GM18499 (cell line): ENCODE measurements around the gene PIGL.
"Not testable (repeated sequence)": the region's sequence is repeated elsewhere in the genome, so short reads cannot be mapped to it uniquely, and the experiment has no call there.

Experiments used
- ATAC-seq: cut with Tn5 transposase; IDR thresholded peaks from one replicate; pipeline ENCODE4 v1.9.1; 2021; ENCODE audit warnings: moderate number of reproducible peaks; ENCODE audit not compliant: insufficient read depth, unreplicated experiment

Gene PIGL

DNA sequence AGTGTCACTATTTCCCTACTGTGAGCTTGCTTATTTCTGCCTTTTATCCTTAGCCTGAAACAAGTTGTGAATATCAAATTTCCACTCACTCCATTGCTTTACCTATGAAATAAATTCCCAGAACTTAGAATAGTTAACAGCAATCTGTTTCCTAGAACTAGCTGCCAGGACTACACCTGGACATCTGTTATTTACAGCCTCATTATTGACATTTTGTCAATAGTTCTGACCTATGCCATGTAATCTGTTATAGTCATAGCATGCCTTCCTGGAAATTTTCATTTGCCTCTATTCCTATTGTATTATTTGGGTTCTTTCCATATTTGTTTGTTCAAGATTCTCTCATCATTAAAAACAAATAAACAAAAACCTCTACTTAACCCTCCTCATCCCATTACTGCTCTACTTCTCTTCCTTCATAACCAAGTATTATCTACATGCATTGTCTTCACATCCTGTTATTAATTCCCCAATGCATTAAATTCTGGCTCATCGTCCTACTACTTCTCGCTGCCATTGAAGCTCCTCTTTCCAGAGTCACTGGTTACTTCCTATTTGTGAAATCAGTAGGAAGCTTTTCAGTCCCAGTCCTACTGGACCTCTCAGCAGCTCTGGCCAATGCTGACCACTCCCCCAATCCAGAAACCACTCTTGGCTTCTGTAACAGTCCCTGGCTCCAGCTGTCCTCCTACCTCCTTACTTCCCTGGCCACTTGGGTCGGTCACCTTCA lies 55.3 kb downstream of the PIGL start:
- no peak for ATAC-seq

DNA sequence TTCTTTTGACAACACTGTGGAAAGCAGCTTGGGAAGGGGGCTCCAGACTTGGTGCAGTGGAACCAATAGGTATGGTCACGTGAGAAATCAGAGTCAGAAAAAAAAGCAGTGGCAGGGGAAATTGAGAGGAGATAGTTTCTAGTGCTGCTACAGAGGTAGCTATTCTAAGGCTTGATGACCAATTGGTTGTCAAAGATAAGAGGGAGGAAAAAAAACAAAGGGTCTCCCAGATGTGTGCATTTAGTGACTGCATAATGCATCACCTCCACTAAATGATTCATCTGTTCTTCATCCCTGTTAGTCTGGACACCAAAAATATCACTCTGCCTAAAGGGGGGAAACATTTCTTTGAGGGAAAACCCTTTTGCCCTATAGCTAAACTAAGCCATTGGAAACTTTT lies 56.5 kb downstream of the PIGL start:
- ATAC-seq: no peak

DNA sequence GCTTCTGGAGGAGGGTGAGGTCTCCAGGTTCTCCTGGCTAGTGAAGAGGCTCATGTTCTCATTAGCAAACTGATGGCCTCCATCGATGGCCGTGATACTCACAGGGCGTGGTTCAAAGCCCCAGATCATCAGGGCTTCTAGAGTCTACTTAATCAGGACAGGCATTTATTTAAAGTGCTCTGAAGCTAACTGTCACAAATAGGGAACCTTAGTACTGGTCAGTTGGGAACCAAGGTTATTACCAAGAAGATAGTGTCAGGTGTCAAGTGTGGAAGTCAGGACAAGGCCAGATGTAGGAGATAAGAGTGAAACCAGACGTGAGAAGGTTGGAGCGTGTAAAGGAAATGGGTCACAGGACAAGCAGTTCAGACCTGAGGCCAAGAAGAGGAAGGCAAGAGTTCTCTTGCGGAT lies 56.9 kb downstream of the PIGL start:
- no peak for ATAC-seq

DNA sequence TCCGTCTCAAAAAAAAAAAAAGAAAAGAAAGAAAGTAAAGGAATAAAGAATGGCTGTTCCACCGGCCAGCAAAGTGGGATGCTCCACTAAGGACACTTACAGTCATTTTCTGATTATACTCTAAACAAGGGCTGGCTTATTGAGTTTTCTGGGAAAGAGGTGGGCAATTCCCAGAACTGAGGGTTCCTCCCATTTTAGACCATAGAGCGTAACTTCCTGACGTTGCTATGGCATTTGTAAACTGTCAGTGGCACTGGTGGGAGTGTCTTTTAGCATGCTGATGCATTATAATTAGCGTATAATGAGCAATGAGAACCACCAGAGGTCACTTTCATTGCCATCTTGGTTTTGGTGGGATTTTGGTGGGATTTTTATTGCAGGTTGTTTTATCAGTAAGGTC lies 58.0 kb downstream of the PIGL start:
- no peak for ATAC-seq

DNA sequence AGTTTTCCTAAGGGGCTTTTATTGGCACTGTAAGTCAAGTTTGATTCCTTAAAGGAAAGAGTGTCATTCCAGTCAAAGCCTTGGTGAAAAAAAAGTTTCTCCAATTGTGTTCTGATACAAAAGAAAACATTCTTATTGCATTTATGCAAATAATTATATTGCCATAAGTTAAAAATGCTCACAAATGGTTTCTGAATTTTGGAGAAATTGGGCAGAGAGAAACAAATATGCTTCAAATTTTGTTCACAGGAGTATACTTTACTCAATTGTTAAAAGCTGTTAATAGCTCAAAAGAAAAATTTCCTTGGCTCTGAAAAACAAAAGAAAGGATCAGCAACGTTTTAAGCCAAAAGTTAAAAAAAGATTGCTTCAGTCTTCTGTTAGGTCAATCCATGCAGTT lies 60.2 kb downstream of the PIGL start:
- ATAC-seq: no peak

DNA sequence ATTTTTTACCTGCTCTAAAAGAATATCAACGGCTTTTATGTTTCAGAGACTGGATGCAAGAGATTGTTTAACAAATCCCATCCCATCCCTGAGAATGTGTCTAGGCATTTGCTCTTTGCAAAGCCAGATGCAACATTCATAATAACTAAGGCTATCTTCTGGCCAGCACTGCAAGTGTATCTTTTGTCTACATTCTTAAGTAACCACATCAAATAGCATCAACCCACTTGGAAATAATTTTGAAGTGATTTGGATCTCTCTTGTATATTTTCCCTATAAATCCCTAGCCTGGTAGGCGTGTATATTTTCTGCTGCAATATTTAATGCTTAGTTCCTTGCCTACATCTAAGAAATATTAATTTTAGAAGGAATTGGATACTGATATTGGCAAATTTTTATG lies 64.3 kb downstream of the PIGL start:
- no peak for ATAC-seq

DNA sequence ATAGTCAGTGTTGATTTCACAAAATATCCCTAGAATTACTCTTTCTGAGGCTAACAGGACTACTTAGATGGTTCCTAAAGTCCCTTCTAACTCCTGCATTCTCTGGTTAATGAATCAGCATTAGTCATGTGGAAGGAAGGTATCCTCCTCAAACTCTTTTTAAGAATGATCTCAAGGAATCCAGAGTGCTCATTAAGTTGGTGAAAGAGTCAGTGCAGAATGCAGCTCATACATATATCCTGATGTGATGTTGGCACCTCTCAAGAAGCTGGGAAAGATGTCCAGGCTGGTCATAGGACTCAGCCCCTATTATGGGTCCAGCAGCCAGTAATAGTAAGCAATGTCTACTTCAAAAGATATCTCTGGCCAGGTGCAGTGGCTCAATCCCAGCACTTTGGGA lies 65.5 kb downstream of the PIGL start:
- ATAC-seq: no peak

DNA sequence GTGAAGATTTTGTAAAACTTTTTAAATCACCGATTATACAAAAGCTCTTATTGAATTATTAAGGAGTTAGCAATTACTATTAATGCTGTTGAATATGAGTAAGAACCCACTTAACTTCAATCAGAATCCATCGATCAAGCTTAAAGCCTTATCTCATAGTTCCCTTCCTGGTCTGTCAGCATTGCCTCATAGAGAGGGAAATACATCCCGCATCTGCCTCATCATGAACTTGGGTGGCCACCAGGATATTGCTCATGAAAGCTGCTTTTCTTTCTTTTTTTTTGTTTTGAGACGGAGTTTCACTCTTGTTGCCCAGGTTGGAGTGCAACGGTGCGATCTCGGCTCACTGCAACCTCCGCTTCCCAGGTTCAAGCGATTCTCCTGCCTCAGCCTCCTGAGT lies 66.7 kb downstream of the PIGL start:
- ATAC-seq: no peak

DNA sequence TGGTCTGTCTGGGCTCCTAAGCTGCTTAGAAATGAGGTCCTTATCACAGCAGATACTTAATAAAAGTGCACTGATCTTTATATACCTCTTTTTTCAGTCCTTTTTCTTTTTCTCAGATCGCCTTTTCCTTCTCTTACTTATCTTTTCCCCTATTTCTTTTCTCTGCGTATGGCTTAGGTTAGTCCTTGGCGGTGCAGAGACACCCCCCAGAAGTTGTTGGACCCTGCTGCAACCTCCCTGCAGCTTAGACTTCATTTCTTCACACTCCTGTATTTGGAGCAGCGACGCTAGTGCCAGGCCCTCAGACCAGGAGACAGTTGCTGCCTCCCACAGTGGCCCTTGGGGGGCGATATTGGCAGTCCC lies 68.6 kb downstream of the PIGL start:
- ATAC-seq: no peak

DNA sequence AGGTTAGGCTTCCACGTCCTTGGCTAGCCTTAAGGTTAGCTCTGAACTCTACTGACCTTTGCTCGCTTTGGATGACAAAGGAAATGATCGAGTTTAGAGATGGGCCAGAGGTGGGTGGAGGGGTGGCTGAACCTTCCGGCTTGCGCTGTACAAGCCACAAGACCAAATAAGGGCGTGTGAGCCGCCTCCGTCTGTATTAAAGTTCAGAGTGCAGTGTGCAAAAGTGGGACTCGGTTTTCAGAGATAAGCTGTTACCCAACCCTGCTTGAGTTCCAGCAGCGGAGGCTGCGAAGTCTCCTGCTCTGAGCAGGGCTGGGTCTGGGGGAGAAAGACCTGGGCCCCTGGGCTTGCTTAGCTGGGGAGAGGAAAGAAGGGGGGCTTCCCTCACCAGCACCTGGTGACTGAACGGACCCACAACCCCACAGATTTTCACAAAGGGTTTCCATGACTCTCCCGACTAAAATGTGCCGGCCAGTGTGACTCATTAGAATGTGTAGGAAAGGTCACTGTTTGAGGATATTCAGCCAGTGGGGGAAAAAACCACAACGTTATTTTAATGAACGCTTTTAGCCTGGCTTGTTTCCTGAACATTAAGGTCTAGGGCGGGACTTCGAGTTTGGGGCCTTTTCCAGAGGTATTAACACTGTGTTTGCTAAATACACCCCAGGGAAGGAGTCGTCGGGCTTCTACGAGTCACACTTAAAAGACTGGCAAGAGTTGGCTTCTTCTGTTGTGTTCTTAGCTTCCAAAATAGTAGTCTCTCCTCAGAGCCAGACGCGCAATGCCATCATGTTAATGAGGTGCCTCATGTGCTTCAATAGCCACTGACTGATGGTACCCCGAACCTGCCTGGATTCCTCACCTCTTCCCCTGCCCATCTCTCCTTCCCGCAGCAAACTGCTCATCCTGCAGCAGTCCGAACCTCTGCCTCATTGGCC lies 69.3 kb downstream of the PIGL start:
- no peak for ATAC-seq

DNA sequence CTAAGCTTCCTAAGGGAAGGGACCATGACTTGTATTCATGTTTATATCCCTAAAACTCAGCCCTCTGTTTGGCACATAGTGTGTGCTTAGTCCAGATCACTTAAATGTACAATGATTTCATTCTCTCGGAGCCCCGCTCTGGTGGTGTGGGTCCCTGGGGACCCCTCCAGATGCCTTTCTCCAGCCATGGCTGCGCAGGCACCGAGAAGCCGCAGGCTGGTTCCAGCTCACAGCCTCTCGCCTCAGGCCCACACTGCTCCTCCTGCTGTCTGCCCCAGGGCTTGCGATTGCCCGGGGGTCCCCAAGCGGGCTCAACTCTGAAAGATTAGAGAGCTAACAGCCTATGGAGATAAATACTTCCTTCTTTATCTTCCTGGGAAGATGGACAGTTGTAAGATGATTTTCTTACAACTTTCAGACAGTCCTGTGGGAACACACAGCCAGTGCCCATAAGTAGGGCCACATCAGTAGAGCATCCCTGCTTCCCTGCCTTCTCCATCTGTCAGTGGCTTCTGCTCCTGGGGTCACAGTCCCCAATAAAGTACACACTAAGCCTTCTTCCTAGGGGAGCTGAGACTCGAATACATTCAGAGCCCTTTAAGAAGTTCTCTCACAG lies 70.0 kb downstream of the PIGL start:
- no peak for ATAC-seq

DNA sequence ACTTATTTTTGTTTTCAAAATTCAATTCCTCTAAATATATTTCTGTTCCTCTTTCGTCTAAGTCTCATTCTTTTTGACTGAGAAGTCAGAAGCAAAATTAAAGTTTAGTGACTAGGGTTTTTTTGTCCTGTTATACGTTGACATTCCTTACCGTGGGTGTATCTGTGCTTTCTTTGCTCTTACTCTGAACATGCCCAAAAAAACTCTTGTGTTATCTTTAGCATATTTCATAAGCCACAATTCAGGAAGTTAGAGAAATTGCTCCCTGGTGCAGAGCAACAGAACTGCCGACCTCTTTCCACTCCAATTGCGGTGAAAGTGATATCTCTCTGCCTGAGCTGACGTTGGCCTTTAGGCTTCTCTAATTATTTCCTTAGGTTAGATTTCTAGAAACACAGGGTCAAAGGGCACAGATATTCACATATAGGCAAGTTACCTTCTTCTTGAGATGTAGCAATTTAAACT lies 70.6 kb downstream of the PIGL start:
- ATAC-seq: no peak

DNA sequence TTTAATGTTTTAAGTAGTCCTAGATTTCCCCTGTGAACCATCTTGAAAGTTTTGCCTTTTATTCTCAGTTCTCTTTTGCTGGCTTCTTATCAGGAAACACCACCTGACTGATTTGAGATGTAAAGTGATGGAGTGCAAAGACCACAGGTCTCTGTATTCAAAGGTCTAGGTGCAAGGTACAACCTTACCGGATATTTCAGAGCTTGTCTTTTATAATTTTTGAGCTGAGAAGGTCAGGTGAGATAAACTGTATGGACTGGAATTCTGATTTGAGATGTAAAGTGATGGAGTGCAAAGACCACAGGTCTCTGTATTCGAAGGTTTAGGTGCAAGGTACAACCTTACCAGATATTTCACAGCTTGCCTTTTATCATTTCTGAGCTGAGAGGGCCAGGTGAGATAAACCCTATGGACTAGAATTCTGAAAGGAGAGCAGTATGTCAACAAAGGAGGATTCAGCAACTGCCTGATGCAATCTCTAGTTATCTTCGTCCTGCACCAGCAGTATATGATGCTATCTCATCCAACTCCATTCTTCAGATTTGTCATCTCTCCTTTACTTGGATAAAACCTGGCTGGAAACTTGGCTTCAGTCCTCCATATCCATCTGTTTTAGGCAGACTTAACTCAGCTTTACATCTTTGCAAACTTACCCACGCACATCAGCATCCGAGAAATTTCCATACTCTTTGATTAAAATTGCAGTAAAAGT lies 72.0 kb downstream of the PIGL start:
- no peak for ATAC-seq

DNA sequence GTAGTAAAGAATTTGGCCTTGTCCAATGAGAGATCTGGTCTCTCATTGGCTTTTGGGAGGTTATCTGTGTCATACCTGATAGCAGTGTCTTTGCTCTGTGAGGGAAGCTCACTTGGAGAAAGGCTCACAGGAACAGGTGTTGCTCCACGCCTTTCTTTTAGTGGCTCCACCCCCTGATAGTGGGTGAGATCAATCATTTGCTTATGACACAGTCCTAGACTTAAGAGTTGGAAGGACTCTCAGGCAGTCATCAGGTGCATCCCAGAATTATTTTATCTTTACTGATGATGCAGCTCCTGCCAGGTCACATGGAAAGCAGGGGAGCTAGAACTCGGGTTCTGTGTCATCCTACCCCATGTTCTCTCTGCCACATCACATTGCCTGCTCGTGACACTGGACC lies 76.9 kb downstream of the PIGL start:
- ATAC-seq: no peak

DNA sequence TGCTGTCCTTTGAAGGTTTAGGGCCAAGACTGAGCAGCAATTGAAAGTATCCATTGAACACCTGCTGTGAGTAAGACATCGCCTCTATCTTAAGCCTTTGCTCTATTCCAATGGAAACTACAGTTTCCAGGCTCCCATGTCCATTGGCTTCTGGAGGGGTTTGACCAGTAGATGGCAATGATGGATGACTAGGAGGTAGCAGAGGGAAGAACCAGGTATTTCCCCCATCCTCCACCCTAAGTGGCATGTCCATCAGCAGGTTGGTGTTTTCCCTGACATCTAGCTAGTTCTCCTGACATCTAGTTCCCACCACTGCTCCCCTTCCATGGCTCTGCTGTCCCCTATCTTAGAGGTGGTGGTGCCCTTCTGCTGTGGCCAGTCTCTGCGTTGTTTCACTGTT lies 77.5 kb downstream of the PIGL start:
- no peak for ATAC-seq

DNA sequence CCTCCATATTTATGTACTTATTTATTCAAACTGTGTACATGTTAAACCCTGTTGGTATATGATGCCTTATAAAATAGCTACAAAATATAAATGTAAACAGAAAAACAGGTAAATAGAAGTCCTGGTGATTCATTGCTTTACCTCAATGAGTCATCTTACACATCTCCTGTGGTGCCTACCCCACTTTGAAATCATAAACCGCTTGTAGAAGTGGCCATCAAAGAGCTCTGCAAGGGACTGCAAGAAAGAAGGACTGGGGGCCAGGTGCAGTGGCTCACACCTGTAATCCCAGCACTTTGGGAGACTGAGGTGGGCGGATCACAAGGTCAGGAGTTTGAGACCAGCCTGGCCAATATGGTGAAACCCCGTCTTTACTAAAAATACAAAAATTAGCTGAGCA lies 79.1 kb downstream of the PIGL start:
- ATAC-seq: not testable (repeated sequence)

DNA sequence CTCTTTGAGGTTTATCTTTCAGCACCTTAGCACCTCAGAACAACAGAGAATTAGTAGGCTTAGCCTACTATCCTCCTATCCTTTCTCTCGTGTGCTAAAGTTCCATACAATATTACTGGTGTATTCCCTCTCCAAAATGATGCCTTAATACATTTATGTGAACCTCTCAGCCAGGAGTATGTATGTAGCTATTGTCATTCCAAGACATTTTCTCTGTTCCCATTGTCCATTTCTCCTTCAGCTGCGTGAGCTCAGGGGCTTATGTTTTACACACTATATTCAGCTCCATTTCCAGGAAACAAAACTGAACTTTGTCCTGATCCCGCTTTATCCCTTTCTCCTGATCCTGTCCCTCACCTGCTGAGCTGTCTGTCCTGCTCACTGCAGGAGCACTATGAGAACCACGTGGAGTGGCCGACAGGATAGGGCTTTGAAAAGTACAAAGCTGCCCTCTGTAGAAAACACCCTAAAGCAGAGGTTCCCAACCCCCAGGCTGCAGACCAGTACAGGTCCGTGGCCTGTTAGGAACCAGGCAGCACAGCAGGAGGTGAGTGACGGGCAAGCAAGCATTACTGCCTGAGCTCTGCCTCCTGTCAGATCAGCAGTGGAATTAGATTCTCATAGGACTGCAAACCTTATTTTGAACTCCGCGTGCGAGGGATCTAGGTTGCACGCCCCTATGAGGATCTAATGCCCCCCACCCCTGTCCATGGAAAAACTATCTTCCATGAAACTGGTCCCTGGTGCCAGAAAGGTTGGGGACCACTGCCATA lies 80.5 kb downstream of the PIGL start:
- ATAC-seq: no peak

DNA sequence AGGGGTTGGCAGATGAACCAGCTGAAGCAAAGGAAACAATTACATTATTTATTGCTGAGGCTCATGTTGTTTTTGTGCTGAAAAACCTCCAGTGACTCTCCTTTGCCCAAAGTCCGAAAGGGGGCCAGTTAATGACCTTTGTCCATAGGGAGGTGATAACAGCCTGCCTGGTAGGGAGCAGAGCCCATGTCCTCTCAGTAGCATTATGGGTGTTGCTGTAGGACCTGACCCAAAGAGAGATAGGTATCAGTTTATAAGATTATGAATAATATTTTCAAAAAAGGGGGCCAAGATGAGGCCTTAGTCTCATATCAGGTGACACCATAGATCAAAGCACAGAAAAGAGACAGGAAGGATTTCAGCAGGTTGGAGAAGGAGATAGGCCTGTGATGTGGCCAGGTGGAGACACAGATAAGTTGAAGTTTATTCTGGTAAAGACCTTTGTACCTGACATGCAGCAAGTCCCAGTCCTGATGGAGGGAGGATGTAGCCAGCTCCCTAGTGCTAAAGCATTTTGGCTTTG lies 81.2 kb downstream of the PIGL start:
- no peak for ATAC-seq

DNA sequence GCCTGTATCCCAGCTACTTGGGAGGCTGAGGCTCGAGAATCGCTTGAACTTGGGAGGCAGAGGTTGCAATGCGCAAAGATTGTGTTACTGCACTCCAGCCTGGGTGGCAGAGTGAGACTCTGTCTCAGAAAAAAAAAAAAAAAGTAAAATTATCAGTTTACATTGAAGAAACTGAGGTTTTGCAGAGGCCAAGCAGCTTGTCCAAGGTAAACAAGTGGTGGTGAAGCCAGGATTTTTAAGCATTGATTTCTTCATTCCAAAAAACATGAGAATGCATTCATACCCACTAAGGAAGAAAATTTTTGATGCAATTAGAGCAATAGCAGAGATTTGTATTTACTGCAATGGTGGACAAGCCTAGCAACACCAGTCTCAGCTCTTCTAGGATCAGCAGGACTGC lies 83.5 kb downstream of the PIGL start:
- no peak for ATAC-seq
